ENCODE results near the gene CPSF7. TPM values are rescaled to one million over a fixed set of nuclear protein-coding genes. Genes with fewer than 3 reads are reported as not detected.

Gene CPSF7
- polyA plus RNA-seq, 3 donors: 12.5 to 67.5 (median 20.1) TPM

DNA sequence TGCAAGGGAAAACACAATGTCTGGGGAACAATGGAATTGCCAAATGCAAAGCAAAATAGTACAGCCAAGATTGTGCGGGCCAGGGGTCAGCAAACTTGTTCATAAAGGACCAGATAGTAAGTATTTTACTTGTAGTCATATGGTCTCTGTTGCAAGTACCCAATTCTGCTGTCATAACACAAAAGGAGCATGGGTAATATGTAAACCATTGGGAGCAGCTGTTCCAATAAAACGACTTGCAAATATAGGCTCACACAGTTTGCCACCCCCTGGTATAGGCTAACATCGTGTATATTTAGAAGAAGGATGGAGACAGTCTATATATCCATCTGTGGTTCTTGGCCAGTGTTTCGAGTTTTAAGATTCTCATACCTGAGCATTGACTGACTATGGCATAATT, 15.7 kb upstream of the CPSF7 start:
- no peak overlapping the region for H3K9ac ChIP-seq (ENCODE audit: insufficient read depth, low read length, poor library complexity, severe bottlenecking)
- DNase-seq: no peak
- no peak overlapping the region for H3K4me3 ChIP-seq (replicated peaks in 1 of 3; ENCODE audit: low read depth in 2 of 3, low read length in 3 of 3)
- peaks cover 71 to 99% of the 10 kb centered on the region in 2 donors for H3K36me3 ChIP-seq (replicated peaks in 1 of 2; ENCODE audit: control insufficient read depth in 1 of 2, insufficient read depth in 2 of 2, low read length in 2 of 2)
- Mint-ChIP-seq H3K36me3 (peaks cover 61 to 93% of the 10 kb centered on the region in 2 donors), H3K9me3 (no peaks in the 10 kb centered on the region), H3K4me1 (peaks cover 3% of the 10 kb centered on the region), H3K4me3 (no peak overlapping the region), H3K27ac (no peak overlapping the region), H3K27me3 (ENCODE audit: low read depth in 3 of 3) (no peaks in the 10 kb centered on the region)
- no peaks in the 10 kb centered on the region for H3K4me1 ChIP-seq (ENCODE audit: control insufficient read depth in 1 of 2, insufficient read depth in 2 of 2, low read length in 2 of 2)
- TF ChIP-seq, protein P1, sequence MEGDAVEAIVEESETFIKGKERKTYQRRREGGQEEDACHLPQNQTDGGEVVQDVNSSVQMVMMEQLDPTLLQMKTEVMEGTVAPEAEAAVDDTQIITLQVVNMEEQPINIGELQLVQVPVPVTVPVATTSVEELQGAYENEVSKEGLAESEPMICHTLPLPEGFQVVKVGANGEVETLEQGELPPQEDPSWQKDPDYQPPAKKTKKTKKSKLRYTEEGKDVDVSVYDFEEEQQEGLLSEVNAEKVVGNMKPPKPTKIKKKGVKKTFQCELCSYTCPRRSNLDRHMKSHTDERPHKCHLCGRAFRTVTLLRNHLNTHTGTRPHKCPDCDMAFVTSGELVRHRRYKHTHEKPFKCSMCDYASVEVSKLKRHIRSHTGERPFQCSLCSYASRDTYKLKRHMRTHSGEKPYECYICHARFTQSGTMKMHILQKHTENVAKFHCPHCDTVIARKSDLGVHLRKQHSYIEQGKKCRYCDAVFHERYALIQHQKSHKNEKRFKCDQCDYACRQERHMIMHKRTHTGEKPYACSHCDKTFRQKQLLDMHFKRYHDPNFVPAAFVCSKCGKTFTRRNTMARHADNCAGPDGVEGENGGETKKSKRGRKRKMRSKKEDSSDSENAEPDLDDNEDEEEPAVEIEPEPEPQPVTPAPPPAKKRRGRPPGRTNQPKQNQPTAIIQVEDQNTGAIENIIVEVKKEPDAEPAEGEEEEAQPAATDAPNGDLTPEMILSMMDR (IDR thresholded peaks at IDR 0.05): no peak
- 96% methylated on average over 3 of the region's 4 CpGs for WGBS (ENCODE audit: insufficient coverage)
- intact Hi-C loops (cut with micrococcal nuclease): no loop called here
- no peaks in the 10 kb centered on the region for H3K27me3 ChIP-seq (ENCODE audit: control insufficient read depth in 2 of 2, insufficient read depth in 2 of 2, low read length in 2 of 2)
- no peak overlapping the region for H2AFZ ChIP-seq (ENCODE audit: insufficient read depth, low read depth, low read length, poor library complexity, severe bottlenecking)
- H3K79me2 ChIP-seq (ENCODE audit: insufficient read depth, low read length): peaks cover 40% of the 10 kb centered on the region
- H3K4me2 ChIP-seq (replicated peaks; ENCODE audit: extremely low read depth, low read length, poor library complexity, severe bottlenecking): no peak overlapping the region
- H3K27ac ChIP-seq (ENCODE audit: low read depth in 1 of 2, low read length in 2 of 2): no peak overlapping the region
- H3K9me3 ChIP-seq (replicated peaks in 1 of 2; ENCODE audit: control insufficient read depth in 1 of 2, insufficient read depth in 1 of 2, low read length in 2 of 2): no peaks in the 10 kb centered on the region
- peaks cover 96% of the 10 kb centered on the region for H4K20me1 ChIP-seq (ENCODE audit: insufficient read depth, low read length)

DNA sequence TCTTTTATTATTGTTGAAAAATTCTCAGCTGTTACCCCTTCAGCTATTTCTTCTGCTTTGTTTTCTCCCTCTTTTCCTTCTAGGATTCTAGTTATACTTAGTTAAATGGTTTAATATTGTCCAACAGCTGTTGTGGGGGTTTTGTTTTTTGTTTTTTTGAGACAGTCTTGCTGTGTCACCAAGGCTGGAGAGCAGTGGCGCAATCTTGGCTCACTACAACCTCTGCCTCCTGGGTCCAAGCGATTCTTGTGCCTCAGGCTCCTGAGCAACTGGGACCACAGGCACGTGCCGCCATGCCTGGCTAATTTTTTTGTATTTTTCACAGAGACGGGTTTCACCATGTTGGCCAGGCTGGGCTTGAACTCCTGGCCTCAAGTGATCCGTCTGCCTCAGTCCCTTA, 12.8 kb upstream of the CPSF7 start:
- TF ChIP-seq, protein P1 (IDR thresholded peaks at IDR 0.05): no peak
- intact Hi-C loops (cut with micrococcal nuclease): no loop called here

More for the DNA sequence above, 12.8 kb upstream of the CPSF7 start:
- H3K9me3 Mint-ChIP-seq: no peaks in the 10 kb centered on the region
- 92% methylated on average over 6 of the region's 6 CpGs for WGBS (ENCODE audit: insufficient coverage)
- Histone ChIP-seq H3K27me3 (ENCODE audit: control insufficient read depth in 2 of 2, insufficient read depth in 2 of 2, low read length in 2 of 2) (no peaks in the 10 kb centered on the region), H3K4me2 (replicated peaks; ENCODE audit: extremely low read depth, low read length, poor library complexity, severe bottlenecking) (no peak overlapping the region), H2AFZ (ENCODE audit: insufficient read depth, low read depth, low read length, poor library complexity, severe bottlenecking) (no peak overlapping the region), H3K36me3 (replicated peaks in 1 of 2; ENCODE audit: control insufficient read depth in 1 of 2, insufficient read depth in 2 of 2, low read length in 2 of 2) (peaks cover 74 to 99% of the 10 kb centered on the region in 2 donors), H3K27ac (ENCODE audit: low read depth in 1 of 2, low read length in 2 of 2) (no peak overlapping the region), H3K4me1 (ENCODE audit: control insufficient read depth in 1 of 2, insufficient read depth in 2 of 2, low read length in 2 of 2) (no peaks in the 10 kb centered on the region), H4K20me1 (ENCODE audit: insufficient read depth, low read length) (peaks cover 95% of the 10 kb centered on the region), H3K9ac (ENCODE audit: insufficient read depth, low read length, poor library complexity, severe bottlenecking) (no peak overlapping the region), H3K9me3 (replicated peaks in 1 of 2; ENCODE audit: control insufficient read depth in 1 of 2, insufficient read depth in 1 of 2, low read length in 2 of 2) (no peaks in the 10 kb centered on the region), H3K79me2 (ENCODE audit: insufficient read depth, low read length) (peaks cover 64% of the 10 kb centered on the region), H3K4me3 (replicated peaks in 1 of 3; ENCODE audit: low read depth in 2 of 3, low read length in 3 of 3) (no peak overlapping the region)
- no peaks in the 10 kb centered on the region for H3K27me3 Mint-ChIP-seq (ENCODE audit: low read depth in 3 of 3)
- H3K36me3 Mint-ChIP-seq: peaks cover 68 to 93% of the 10 kb centered on the region in 2 donors
- peaks cover 3% of the 10 kb centered on the region for H3K4me1 Mint-ChIP-seq
- H3K27ac Mint-ChIP-seq: no peak overlapping the region
- H3K4me3 Mint-ChIP-seq: no peak overlapping the region
- DNase-seq: no peak

All from CD14-positive monocyte (primary cell).